Measurements from ENCODE around the gene SNRNP200.
A peak's percentile ranks its signal among the peaks of the same experiment; 100 is the strongest.
"Not testable (repeated sequence)": the region's sequence is repeated elsewhere in the genome, so short reads cannot be mapped to it uniquely, and the experiment has no call there.

SNRNP200 gene

GRCh38 chr2:96273763-96274162, 31.6 kb downstream of the SNRNP200 start:
- no peak for DNase-seq

- no peak for DNase-seq
Observed at GRCh38 chr2:96271995-96272394, 33.4 kb downstream of the SNRNP200 start.

- DNase-seq: no peak
Observed at GRCh38 chr2:96267159-96267971, 38.0 kb downstream of the SNRNP200 start.

- DNase-seq: peak; percentile 99
Observed at GRCh38 chr2:96265840-96266679, 39.3 kb downstream of the SNRNP200 start, which contains the start of the genes CIAO1 and TMEM127. TSS of gene CIAO1 (plus strand) at chr2:96266225. CDS start at chr2:96266351, 126 bp downstream. TSS of gene TMEM127 (minus strand) at chr2:96265997. CDS start at chr2:96265381, 616 bp downstream.

- DNase-seq: no peak
Observed at GRCh38 chr2:96265349-96265839, 40.0 kb downstream of the SNRNP200 start.

- DNase-seq: peak; percentile 60
Observed at GRCh38 chr2:96264656-96265348, 40.5 kb downstream of the SNRNP200 start.

- DNase-seq: no peak
Observed at GRCh38 chr2:96264086-96264485, 41.3 kb downstream of the SNRNP200 start.

GRCh38 chr2:96262306-96262705, 43.0 kb downstream of the SNRNP200 start:
- no peak for DNase-seq

GRCh38 chr2:96261328-96262003, 43.9 kb downstream of the SNRNP200 start:
- no peak for DNase-seq

- DNase-seq: peak; percentile 30
Observed at GRCh38 chr2:96260387-96261260, 44.7 kb downstream of the SNRNP200 start.

- DNase-seq: no peak
Observed at GRCh38 chr2:96259497-96259921, 45.8 kb downstream of the SNRNP200 start.

GRCh38 chr2:96258166-96259022, 47.0 kb downstream of the SNRNP200 start:
- DNase-seq: no peak

GRCh38 chr2:96257744-96258143, 47.6 kb downstream of the SNRNP200 start:
- not testable (repeated sequence) for DNase-seq

GRCh38 chr2:96256611-96257113, 48.7 kb downstream of the SNRNP200 start:
- no peak for DNase-seq

- DNase-seq: no peak
Observed at GRCh38 chr2:96254571-96254970, 50.8 kb downstream of the SNRNP200 start.

- no peak for DNase-seq
Observed at GRCh38 chr2:96253006-96253405, 52.3 kb downstream of the SNRNP200 start.

GRCh38 chr2:96252526-96252925, 52.8 kb downstream of the SNRNP200 start:
- DNase-seq: no peak

GRCh38 chr2:96251721-96252292, 53.5 kb downstream of the SNRNP200 start:
- peak; percentile 67 for DNase-seq

- DNase-seq: no peak
Observed at GRCh38 chr2:96250188-96250587, 55.2 kb downstream of the SNRNP200 start.

- DNase-seq: no peak
Observed at GRCh38 chr2:96249654-96250053, 55.7 kb downstream of the SNRNP200 start.

All from retina (tissue), 1 donor.